Thyroid gland (tissue), 4 donors: ENCODE data around the gene BSN. TPM values are rescaled to one million over a fixed set of nuclear protein-coding genes. Genes with fewer than 3 reads are reported as not detected.

Experiments
- DNase-seq, 2 donors: peaks; one replicate each; pipeline ENCODE4 v3.0.0-alpha.2; 2019
- H3K27ac ChIP-seq, 3 donors: fragments of 200-600 bp; sonication (generic); 1 replicate in 2 of 3; 2 replicates in 1 of 3; pipeline ENCODE4 v1.5.1; 2016 to 2019; ENCODE audit warnings: mild to moderate bottlenecking in 1 of 3, moderate library complexity in 1 of 3
- H3K27me3 ChIP-seq: fragments of 200-600 bp; sonication (generic); one replicate; pipeline ENCODE4 v1.5.1; 2019
- H3K36me3 ChIP-seq, 2 donors: fragments of 200-600 bp; sonication (generic); one replicate each; pipeline ENCODE4 v1.5.1; 2016 to 2019
- H3K4me1 ChIP-seq, 2 donors: fragments of 200-600 bp; sonication (generic); one replicate each; pipeline ENCODE4 v1.5.1; 2017 to 2019
- H3K4me3 ChIP-seq, 3 donors: fragments of 200-600 bp; sonication (generic); replicated peaks in 1 of 3; 1 replicate in 2 of 3; 2 replicates in 1 of 3; pipeline ENCODE4 v1.5.1; 2016; ENCODE audit warnings: mild to moderate bottlenecking in 1 of 3
- H3K9me3 ChIP-seq: fragments of 200-600 bp; sonication (generic); one replicate; pipeline ENCODE4 v1.5.1; 2017
- POLR2A ChIP-seq, 2 donors: fragments of 450-650 bp; IDR thresholded peaks; one replicate each; pipeline ENCODE4 v1.6.1; 2017; ENCODE audit warnings: antibody characterized with exemption in 2 of 2, mild to moderate bottlenecking in 2 of 2, moderate library complexity in 1 of 2
- WGBS, 2 donors: methylation state at CpG; one replicate each; pipeline ENCODE4 v1.1.5; 2017; 5-methylcytosine and 5-hydroxymethylcytosine counted together
- intact Hi-C: fragments of 100-400 bp; cut with DNase I; formaldehyde crosslinking; loops from one replicate; pipeline ENCODE4 v1.15.1; 2023
- total RNA-seq, 4 donors: library from RNA; depleted of rRNA; stranded (reverse); fragments of >200 nt; gene quantifications; one replicate each; pipeline ENCODE4 v1.2.3, GENCODE V29; 2016
- TF ChIP-seq, protein P1 (sequence below), 6 experiments: fragments of 200-600 bp in 3 of 6; fragments of 450-650 bp in 3 of 6; sonication (generic) in 3 of 6; IDR thresholded peaks; one replicate each; pipeline ENCODE4 v1.5.1; 2016 to 2019; ENCODE audit warnings: antibody characterized with exemption in 6 of 6, mild to moderate bottlenecking in 2 of 6, inconsistent platforms in 1 of 6, moderate library complexity in 1 of 6

BSN gene
- total RNA-seq, 4 donors from 2014 or later = 0.56 to 1.8 (median 0.99) TPM

DNA sequence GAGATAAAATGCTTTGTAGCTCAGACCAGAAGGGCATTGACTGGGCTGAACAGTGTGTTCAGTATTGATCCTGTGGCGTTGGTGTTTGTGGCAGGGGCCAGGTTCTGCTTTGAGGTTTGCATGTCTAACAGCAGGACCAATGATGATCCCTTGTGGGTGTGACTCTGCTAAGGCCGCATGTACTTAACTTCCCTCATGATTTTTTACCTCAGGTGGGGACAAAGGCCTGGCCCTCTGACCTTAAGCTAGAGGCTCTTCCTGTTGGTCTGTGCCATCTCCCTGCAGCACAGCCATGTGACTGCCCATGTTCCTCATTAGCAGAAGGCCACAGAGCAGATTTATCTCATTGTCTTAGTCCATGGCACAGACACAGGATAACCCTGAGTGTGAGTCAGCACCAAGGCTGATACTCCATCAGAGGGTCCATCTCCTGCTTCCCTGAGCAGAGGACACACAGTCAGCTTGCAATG is 34.3 kb upstream of the BSN start:
- H3K9me3 ChIP-seq = no peaks in the 10 kb centered on the region
- peaks cover 0 to 16% of the 10 kb centered on the region in 2 donors for H3K4me1 ChIP-seq
- no peak overlapping the region for H3K27ac ChIP-seq
- intact Hi-C loops = no loop called here
- WGBS, 2 donors = 96 to 97% methylated on average over 2 of the region's 2 CpGs
- H3K27me3 ChIP-seq = no peaks in the 10 kb centered on the region
- DNase-seq = no peak
- peaks cover 0 to 3% of the 10 kb centered on the region in 2 donors for H3K36me3 ChIP-seq
- H3K4me3 ChIP-seq = no peak overlapping the region
- no peak for TF ChIP-seq POLR2A (IDR thresholded peaks at IDR 0.05)
- TF ChIP-seq, protein P1, sequence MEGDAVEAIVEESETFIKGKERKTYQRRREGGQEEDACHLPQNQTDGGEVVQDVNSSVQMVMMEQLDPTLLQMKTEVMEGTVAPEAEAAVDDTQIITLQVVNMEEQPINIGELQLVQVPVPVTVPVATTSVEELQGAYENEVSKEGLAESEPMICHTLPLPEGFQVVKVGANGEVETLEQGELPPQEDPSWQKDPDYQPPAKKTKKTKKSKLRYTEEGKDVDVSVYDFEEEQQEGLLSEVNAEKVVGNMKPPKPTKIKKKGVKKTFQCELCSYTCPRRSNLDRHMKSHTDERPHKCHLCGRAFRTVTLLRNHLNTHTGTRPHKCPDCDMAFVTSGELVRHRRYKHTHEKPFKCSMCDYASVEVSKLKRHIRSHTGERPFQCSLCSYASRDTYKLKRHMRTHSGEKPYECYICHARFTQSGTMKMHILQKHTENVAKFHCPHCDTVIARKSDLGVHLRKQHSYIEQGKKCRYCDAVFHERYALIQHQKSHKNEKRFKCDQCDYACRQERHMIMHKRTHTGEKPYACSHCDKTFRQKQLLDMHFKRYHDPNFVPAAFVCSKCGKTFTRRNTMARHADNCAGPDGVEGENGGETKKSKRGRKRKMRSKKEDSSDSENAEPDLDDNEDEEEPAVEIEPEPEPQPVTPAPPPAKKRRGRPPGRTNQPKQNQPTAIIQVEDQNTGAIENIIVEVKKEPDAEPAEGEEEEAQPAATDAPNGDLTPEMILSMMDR (IDR thresholded peaks at IDR 0.05) = no peak

DNA sequence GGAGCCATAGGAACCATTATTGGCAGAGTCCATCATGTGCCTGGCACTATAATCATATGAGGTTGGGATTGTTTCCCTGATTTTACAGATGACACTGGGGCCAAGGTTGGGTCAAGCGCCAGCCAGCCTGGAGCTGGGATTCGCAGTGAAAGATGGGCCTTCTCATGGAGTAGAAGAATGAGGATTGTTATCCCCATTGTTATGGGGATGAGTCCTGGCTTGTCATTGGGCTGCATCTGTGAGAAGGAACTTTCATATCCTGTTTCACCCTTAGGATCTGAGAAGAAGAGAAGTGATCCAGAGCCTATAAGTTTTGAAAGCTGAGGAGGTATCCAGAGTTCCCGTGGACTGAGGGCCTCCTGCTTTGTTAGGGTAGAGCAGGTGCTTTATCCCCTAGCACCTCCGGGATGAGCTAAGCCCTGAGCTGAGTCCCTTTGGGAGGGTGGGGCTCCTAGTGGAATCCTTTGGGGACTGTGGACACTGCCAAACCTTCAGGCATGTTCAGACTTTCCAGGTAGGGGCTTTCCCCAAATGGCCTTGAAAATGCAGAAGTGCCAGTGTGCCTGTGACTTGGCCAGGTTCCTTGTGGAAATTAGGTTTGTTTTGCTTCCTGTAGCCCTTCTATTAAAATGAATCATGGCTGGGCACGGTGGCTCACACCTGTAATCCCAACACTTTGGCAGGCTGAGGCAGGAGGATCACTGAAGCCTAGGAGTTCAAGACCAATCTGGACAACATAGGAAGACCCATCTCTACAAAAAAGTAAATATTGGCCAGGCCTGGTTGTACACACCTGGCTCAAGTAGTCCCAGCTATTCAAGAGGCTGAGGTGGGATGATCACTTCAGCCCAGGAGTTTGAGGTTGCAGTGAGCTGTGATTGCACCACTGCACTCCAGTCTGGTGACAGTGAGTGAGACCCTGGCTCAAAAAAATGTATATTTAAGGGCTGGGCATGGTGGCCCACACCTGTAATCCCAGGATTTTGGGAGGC is 30.2 kb upstream of the BSN start:
- TF ChIP-seq, protein P1 (IDR thresholded peaks at IDR 0.05) = no peak
- TF ChIP-seq POLR2A (IDR thresholded peaks at IDR 0.05) = no peak
- Histone ChIP-seq H3K27me3 (no peaks in the 10 kb centered on the region), H3K4me1 (peaks cover 0 to 15% of the 10 kb centered on the region in 2 donors), H3K4me3 (no peak overlapping the region), H3K36me3 (no peaks in the 10 kb centered on the region), H3K27ac (peak overlapping the region; percentile 25 to 36 (median 33)), H3K9me3 (no peaks in the 10 kb centered on the region)
- peak; percentile 56 to 57 for DNase-seq
- intact Hi-C loops = no loop called here
- 79 to 80% methylated on average over 5 of the region's 5 CpGs for WGBS, 2 donors

GRCh38 chr3:49529567-49529966 is 24.7 kb upstream of the BSN start:
- H3K36me3 ChIP-seq = peaks cover 25 to 27% of the 10 kb centered on the region in 2 donors
- H3K4me1 ChIP-seq = peaks cover 9 to 12% of the 10 kb centered on the region in 2 donors
- DNase-seq = no peak
- no peaks in the 10 kb centered on the region for H3K9me3 ChIP-seq
- no peak overlapping the region for H3K4me3 ChIP-seq
- intact Hi-C loops = no loop called here
- H3K27me3 ChIP-seq = no peaks in the 10 kb centered on the region
- no peak for TF ChIP-seq POLR2A (IDR thresholded peaks at IDR 0.05)
- no peak overlapping the region for H3K27ac ChIP-seq

GRCh38 chr3:49530231-49530630 is 24.0 kb upstream of the BSN start:
- intact Hi-C loops = no loop called here
- Histone ChIP-seq H3K36me3 (peaks cover 25 to 27% of the 10 kb centered on the region in 2 donors), H3K27ac (no peak overlapping the region), H3K9me3 (no peaks in the 10 kb centered on the region), H3K4me1 (peaks cover 15% of the 10 kb centered on the region in 2 donors), H3K4me3 (no peak overlapping the region), H3K27me3 (no peaks in the 10 kb centered on the region)
- WGBS, 2 donors = 63 to 74% methylated on average over 5 of the region's 5 CpGs
- TF ChIP-seq, protein P1 (IDR thresholded peaks at IDR 0.05) = no peak
- peak; percentile 8 to 45 for DNase-seq

DNA sequence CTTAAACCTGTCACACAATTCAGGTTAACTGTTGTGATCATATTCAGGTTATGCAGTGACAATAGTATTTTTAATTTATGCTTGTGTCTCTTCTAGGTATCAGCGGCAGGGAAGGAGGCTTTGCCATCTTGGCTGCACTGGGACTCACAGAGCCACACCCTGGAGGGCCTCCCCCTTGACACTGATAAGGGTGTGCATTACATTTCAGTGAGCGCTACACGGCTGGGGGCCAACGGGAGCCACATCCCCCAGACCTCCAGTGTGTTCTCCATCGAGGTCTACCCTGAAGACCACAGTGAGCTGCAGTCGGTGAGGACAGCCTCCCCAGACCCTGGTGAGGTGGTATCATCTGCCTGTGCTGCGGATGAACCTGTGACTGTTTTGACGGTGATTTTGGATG is 23.6 kb upstream of the BSN start:
- Histone ChIP-seq H3K27ac (no peak overlapping the region), H3K27me3 (no peaks in the 10 kb centered on the region), H3K36me3 (peaks cover 25 to 27% of the 10 kb centered on the region in 2 donors), H3K4me1 (peaks cover 20% of the 10 kb centered on the region in 2 donors), H3K4me3 (no peak overlapping the region), H3K9me3 (no peaks in the 10 kb centered on the region)
- intact Hi-C loops = no loop called here
- 95 to 96% methylated on average over 4 of the region's 8 CpGs for WGBS, 2 donors
- DNase-seq = no peak
- TF ChIP-seq, protein P1 (IDR thresholded peaks at IDR 0.05) = no peak
- TF ChIP-seq POLR2A (IDR thresholded peaks at IDR 0.05) = no peak
